Measurements from ENCODE around the gene CD63. TPM values are rescaled to one million over a fixed set of nuclear protein-coding genes. Genes with fewer than 3 reads are reported as not detected.
"Not testable (repeated sequence)": the region's sequence is repeated elsewhere in the genome, so short reads cannot be mapped to it uniquely, and the experiment has no call there.

The CD63 gene
- total RNA-seq, 4 donors from 2014 or later, result 683 to 1,145 (median 1,122) TPM

GRCh38 chr12:55762646-55763045 is 33.8 kb upstream of the CD63 start:
- Histone ChIP-seq H3K36me3 (peaks cover 18 to 25% of the 10 kb centered on the region in 2 donors), H3K4me3 (replicated peaks in 1 of 3) (no peak overlapping the region), H3K27me3 (no peaks in the 10 kb centered on the region), H3K4me1 (peaks cover 14 to 21% of the 10 kb centered on the region in 2 donors), H3K27ac (no peak overlapping the region), H3K9me3 (no peaks in the 10 kb centered on the region)
- DNase-seq, result no peak
- intact Hi-C loops (cut with DNase I), result no loop called here
- TF ChIP-seq CTCF (IDR thresholded peaks at IDR 0.05) (no peak), POLR2A (IDR thresholded peaks at IDR 0.05) (no peak)

- TF ChIP-seq POLR2A (IDR thresholded peaks at IDR 0.05), result no peak
- no peak for TF ChIP-seq CTCF (IDR thresholded peaks at IDR 0.05)
- WGBS, 2 donors, result 95 to 97% methylated on average over 6 of the region's 6 CpGs
- no peak for DNase-seq
- H3K9me3 ChIP-seq, result no peaks in the 10 kb centered on the region
- peaks cover 8 to 11% of the 10 kb centered on the region in 2 donors for H3K4me1 ChIP-seq
- intact Hi-C loops (cut with DNase I), result no loop called here
- H3K27ac ChIP-seq, result no peak overlapping the region
- peaks cover 30 to 42% of the 10 kb centered on the region in 2 donors for H3K36me3 ChIP-seq
- H3K27me3 ChIP-seq, result no peaks in the 10 kb centered on the region
- H3K4me3 ChIP-seq (replicated peaks in 1 of 3), result no peak overlapping the region
Observed at GRCh38 chr12:55760663-55761062, 31.9 kb upstream of the CD63 start.

- DNase-seq; H3K4me1 ChIP-seq; intact Hi-C loops (cut with DNase I); H3K9me3 ChIP-seq; H3K4me3 ChIP-seq (replicated peaks in 1 of 3); H3K27me3 ChIP-seq; H3K27ac ChIP-seq: not testable (repeated sequence)
- peaks cover 35 to 42% of the 10 kb centered on the region in 2 donors for H3K36me3 ChIP-seq
- 94 to 100% methylated on average over 4 of the region's 4 CpGs for WGBS, 2 donors
Observed at GRCh38 chr12:55758575-55758974, 29.8 kb upstream of the CD63 start.

GRCh38 chr12:55757701-55758100 is 28.9 kb upstream of the CD63 start:
- WGBS, 2 donors, result 75 to 92% methylated on average over 2 of the region's 2 CpGs
- H3K4me1 ChIP-seq, result peaks cover 0 to 3% of the 10 kb centered on the region in 2 donors
- H3K4me3 ChIP-seq (replicated peaks in 1 of 3), result no peak overlapping the region
- TF ChIP-seq POLR2A (IDR thresholded peaks at IDR 0.05) (no peak), CTCF (IDR thresholded peaks at IDR 0.05) (no peak)
- H3K9me3 ChIP-seq, result no peaks in the 10 kb centered on the region
- H3K27ac ChIP-seq, result no peak overlapping the region
- H3K36me3 ChIP-seq, result peaks cover 40 to 42% of the 10 kb centered on the region in 2 donors
- no peak for DNase-seq
- H3K27me3 ChIP-seq, result no peaks in the 10 kb centered on the region
- intact Hi-C loops (cut with DNase I), result no loop called here

GRCh38 chr12:55755246-55755645 is 26.4 kb upstream of the CD63 start:
- intact Hi-C loops (cut with DNase I), result no loop called here
- TF ChIP-seq POLR2A (IDR thresholded peaks at IDR 0.05), result no peak
- Histone ChIP-seq H3K4me1 (no peaks in the 10 kb centered on the region), H3K4me3 (replicated peaks in 1 of 3) (no peak overlapping the region), H3K27me3 (no peaks in the 10 kb centered on the region), H3K9me3 (no peaks in the 10 kb centered on the region), H3K36me3 (peaks cover 42 to 49% of the 10 kb centered on the region in 2 donors), H3K27ac (no peak overlapping the region)
- 53 to 78% methylated on average over 2 of the region's 2 CpGs for WGBS, 2 donors
- DNase-seq, result no peak

GRCh38 chr12:55748230-55748993 is 19.6 kb upstream of the CD63 start:
- Histone ChIP-seq H3K4me3 (replicated peaks in 1 of 3) (no peak overlapping the region), H3K4me1 (peaks cover 22 to 26% of the 10 kb centered on the region in 2 donors), H3K9me3 (no peaks in the 10 kb centered on the region), H3K27me3 (no peaks in the 10 kb centered on the region), H3K36me3 (peaks cover 0 to 14% of the 10 kb centered on the region in 2 donors), H3K27ac (no peak overlapping the region)
- intact Hi-C loops (cut with DNase I), result no loop called here
- TF ChIP-seq POLR2A (IDR thresholded peaks at IDR 0.05) (no peak), CTCF (IDR thresholded peaks at IDR 0.05) (no peak)
- WGBS, 2 donors, result 93 to 95% methylated on average over 13 to 18 of the region's 18 CpGs
- no peak for DNase-seq

Data from thyroid gland (tissue), 4 donors.